SK-N-SH (cell line): ENCODE data around the gene CD300LF. TPM values are rescaled to one million over a fixed set of nuclear protein-coding genes. Genes with fewer than 3 reads are reported as not detected.
A peak's percentile ranks its signal among the peaks of the same experiment; 100 is the strongest.

Experiments
- CTCF ChIA-PET: fragments of 300-600, 350-600 bp; formaldehyde crosslinking; extraction: SDS; loops from one replicate; lab custom pipeline; 2021; lab: Yijun Ruan, JAX
- POLR2A ChIA-PET: fragments of 350-600 bp; sonication (Branson Sonifier 250); formaldehyde crosslinking; extraction: SDS; loops from one replicate; lab custom pipeline; 2020; ENCODE audit warnings: antibody characterized with exemption, inconsistent platforms; lab: Yijun Ruan, JAX
- DNase-seq: peaks from one replicate; pipeline ENCODE4 v3.0.0; 2012
- H2AFZ ChIP-seq: fragments of 200-600 bp; sonication (generic); 2 replicates; pipeline ENCODE4 v1.8.1; 2016; ENCODE audit warnings: antibody characterized with exemption, mild to moderate bottlenecking, low read depth
- H3F3A ChIP-seq: fragments of 200-600 bp; sonication (generic); replicated peaks from 2 replicates; pipeline ENCODE3; 2016; ENCODE audit warnings: antibody characterized with exemption, mild to moderate bottlenecking; ENCODE audit not compliant: insufficient read depth
- H3K27ac ChIP-seq, 2 experiments: fragments of 200-500 bp in 1 of 2; fragments of 200-600 bp in 1 of 2; sonication (Bioruptor generic) in 1 of 2; sonication (generic), shearing (Covaris generic) in 1 of 2; 2 replicates each; pipeline versions ENCODE4 v1.5.1 to v1.6.1; 2014 to 2016; ENCODE audit warnings: low read depth in 2 of 2, inconsistent platforms in 1 of 2, low read length in 1 of 2, mild to moderate bottlenecking in 1 of 2, mixed read lengths in 1 of 2
- H3K27me3 ChIP-seq: fragments of 200-600 bp; sonication (generic), shearing (Covaris generic); 2 replicates; pipeline ENCODE4 v1.6.1; 2016; ENCODE audit warnings: mixed run types; ENCODE audit not compliant: insufficient read depth
- H3K36me3 ChIP-seq, 2 experiments: fragments of 200-500 bp in 1 of 2; fragments of 200-600 bp in 1 of 2; sonication (Bioruptor generic) in 1 of 2; sonication (generic) in 1 of 2; replicated peaks in 1 of 2; 2 replicates each; pipeline versions ENCODE3 to v1.5.1; 2014 to 2016; ENCODE audit warnings: low read length in 1 of 2, mild to moderate bottlenecking in 1 of 2; ENCODE audit not compliant: insufficient read depth in 2 of 2, control insufficient read depth in 1 of 2
- H3K4me1 ChIP-seq, 2 experiments: fragments of 200-500 bp in 1 of 2; fragments of 200-600 bp in 1 of 2; sonication (Bioruptor generic) in 1 of 2; sonication (generic), shearing (Covaris generic) in 1 of 2; 2 replicates each; pipeline versions ENCODE4 v1.5.1 to v1.6.1; 2014 to 2016; ENCODE audit warnings: low read depth in 1 of 2, low read length in 1 of 2, mixed run types in 1 of 2; ENCODE audit not compliant: insufficient read depth in 2 of 2, control insufficient read depth in 1 of 2
- H3K4me2 ChIP-seq: fragments of 200-600 bp; sonication (generic), shearing (Covaris generic); 2 replicates; pipeline ENCODE4 v1.6.1; 2017; ENCODE audit warnings: mixed run types
- H3K4me3 ChIP-seq, 2 experiments: fragments of 200-500 bp in 1 of 2; fragments of 200-600 bp in 1 of 2; sonication (Bioruptor generic) in 1 of 2; sonication (generic), shearing (Covaris generic) in 1 of 2; 2 replicates each; pipeline versions ENCODE4 v1.5.1 to v1.8.1; 2014 to 2016; ENCODE audit warnings: low read depth in 2 of 2, inconsistent platforms in 1 of 2, low read length in 1 of 2, mild to moderate bottlenecking in 1 of 2, mixed read lengths in 1 of 2, moderate library complexity in 1 of 2
- H3K79me2 ChIP-seq: fragments of 200-600 bp; sonication (generic); 2 replicates; pipeline ENCODE4 v1.8.1; 2017; ENCODE audit warnings: mild to moderate bottlenecking; ENCODE audit not compliant: insufficient read depth
- H3K9ac ChIP-seq: fragments of 200-600 bp; sonication (generic); 2 replicates; pipeline ENCODE4 v1.6.1; 2017; ENCODE audit warnings: mixed run types
- H3K9me2 ChIP-seq: fragments of 200-600 bp; sonication (generic); 2 replicates; pipeline ENCODE4 v1.6.1; 2017; ENCODE audit warnings: mixed run types
- H3K9me3 ChIP-seq: fragments of 200-600 bp; sonication (generic); 2 replicates; pipeline ENCODE4 v1.6.1; 2017; ENCODE audit warnings: mixed run types, mild to moderate bottlenecking, moderate library complexity
- H4K20me1 ChIP-seq: fragments of 200-600 bp; sonication (generic); 2 replicates; pipeline ENCODE4 v1.6.1; 2017; ENCODE audit warnings: mild to moderate bottlenecking, mixed run types; ENCODE audit not compliant: insufficient read depth
- CHD2 ChIP-seq: fragments of 150-350 bp; IDR thresholded peaks from 2 replicates; pipeline ENCODE4 v1.6.1; 2018; ENCODE audit warnings: low read length; ENCODE audit not compliant: partially characterized antibody
- ELF1 ChIP-seq: IDR thresholded peaks from 2 replicates; pipeline ENCODE4 v1.4.0; 2012
- EP300 ChIP-seq, 2 experiments: IDR thresholded peaks; 2 replicates each; pipeline versions ENCODE4 v1.4.0 to v1.6.1; 2012; ENCODE audit warnings: borderline replicate concordance in 1 of 2, low read depth in 1 of 2, low read length in 1 of 2
- EZH2phosphoT487 ChIP-seq: fragments of 200-600 bp; sonication (generic); IDR thresholded peaks from 2 replicates; pipeline ENCODE4 v1.6.1; 2017; ENCODE audit warnings: low read depth, mixed run types, mild to moderate bottlenecking, antibody characterized with exemption, moderate library complexity, borderline replicate concordance
- FOXJ3 ChIP-seq: sonication (generic); formaldehyde crosslinking; IDR thresholded peaks from 2 replicates; pipeline ENCODE4 v1.5.1; 2020; ENCODE audit warnings: mild to moderate bottlenecking, missing genetic modification reagents
- FOXM1 ChIP-seq: IDR thresholded peaks from 2 replicates; pipeline ENCODE4 v1.4.0; 2012; ENCODE audit warnings: low read depth, mild to moderate bottlenecking
- GABPA ChIP-seq: IDR thresholded peaks from 2 replicates; pipeline ENCODE4 v1.4.0; 2012; ENCODE audit warnings: low read depth, mild to moderate bottlenecking
- GATA2 ChIP-seq: sonication (generic); formaldehyde crosslinking; IDR thresholded peaks from 2 replicates; pipeline ENCODE4 v1.5.0; 2020; ENCODE audit warnings: mild to moderate bottlenecking, missing genetic modification reagents
- JUND ChIP-seq: IDR thresholded peaks from 2 replicates; pipeline ENCODE4 v1.4.0; 2012
- RAD21 ChIP-seq: IDR thresholded peaks from 2 replicates; pipeline ENCODE4 v1.6.1; 2012; ENCODE audit warnings: mild to moderate bottlenecking, low read length
- RCOR1 ChIP-seq: fragments of 150-350 bp; IDR thresholded peaks from 2 replicates; pipeline ENCODE4 v1.6.1; 2017; ENCODE audit warnings: antibody characterized with exemption, low read length
- TAF1 ChIP-seq: IDR thresholded peaks from 2 replicates; pipeline ENCODE4 v1.6.1; 2012; ENCODE audit warnings: low read depth, mild to moderate bottlenecking, low read length, moderate library complexity, borderline replicate concordance
- TCF12 ChIP-seq: IDR thresholded peaks from 2 replicates; pipeline ENCODE4 v1.4.0; 2012
- YY1 ChIP-seq: IDR thresholded peaks from 2 replicates; pipeline ENCODE4 v1.4.0; 2012; ENCODE audit warnings: low read depth, mild to moderate bottlenecking
- WGBS: methylation state at CpG from one replicate; pipeline ENCODE4 v1.1.6; 2017; ENCODE audit warnings: low lambda C conversion rate; 5-methylcytosine and 5-hydroxymethylcytosine counted together
- polyA plus RNA-seq, 3 experiments: library from polyadenylated mRNA; depleted of rRNA; stranded (reverse); fragments of >200 nt; gene quantifications; 2 replicates each; pipeline ENCODE4 v1.2.3, GENCODE V29; 2012
- TF ChIP-seq, protein P1 (sequence below): IDR thresholded peaks from 2 replicates; pipeline ENCODE4 v1.4.0; 2012; ENCODE audit warnings: low read depth
- TF ChIP-seq, protein P2 (sequence below): IDR thresholded peaks from 2 replicates; pipeline ENCODE4 v1.4.0; 2012; ENCODE audit warnings: low read depth, borderline replicate concordance
- TF ChIP-seq, protein P3 (sequence below): fragments of 150-350 bp; IDR thresholded peaks from 2 replicates; pipeline ENCODE4 v1.6.1; 2017; ENCODE audit warnings: antibody characterized with exemption, low read length, low read depth, borderline replicate concordance
- TF ChIP-seq, protein P4 (sequence below): IDR thresholded peaks from 2 replicates; pipeline ENCODE4; 2012

The CD300LF gene
- polyA plus RNA-seq, 1 of the 3 experiments (the other 2 are of a cell fraction): not detected

DNA sequence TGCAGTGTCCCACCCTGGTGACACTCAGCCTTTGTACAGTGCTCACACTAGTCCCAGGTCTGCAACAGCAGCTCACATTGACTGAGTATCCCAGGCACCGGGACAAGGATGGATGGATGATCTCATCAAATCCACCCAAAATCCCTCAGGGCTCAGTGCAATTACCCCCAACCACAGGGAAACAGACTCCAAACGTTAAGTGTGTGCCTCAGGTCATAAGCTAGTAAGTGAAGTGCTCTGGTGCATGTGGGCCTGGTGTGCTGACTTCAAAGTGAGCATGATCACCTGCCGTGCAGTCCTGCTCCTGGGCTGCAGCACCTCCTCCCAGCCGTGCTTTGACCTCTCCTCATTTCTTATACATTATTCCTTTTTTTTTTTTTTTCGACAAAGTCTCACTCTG is 58.0 kb downstream of the CD300LF start:
- ChIA-PET CTCF (interaction anchor here (0.7 to 6.9 kb wide), 9 partner anchors 17 to 137 kb away, joined by 3 to 301 read pairs (median 4); partner anchors contain the start of genes CD300H and RAB37), POLR2A (interaction anchor here (0.5 to 0.7 kb wide), 2 partner anchors 25 to 452 kb away, joined by 3 read pairs; no protein-coding TSS in a partner anchor)
- Histone ChIP-seq H3F3A (no peaks in the 10 kb centered on the region), H3K27me3 (no peaks in the 10 kb centered on the region), H3K79me2 (no peaks in the 10 kb centered on the region), H3K9me2 (no peaks in the 10 kb centered on the region), H3K4me3 (no peak overlapping the region), H3K4me1 (peaks cover 0 to 13% of the 10 kb centered on the region in 2 experiments; a peak in 1 of 4 replicates), H3K9me3 (no peaks in the 10 kb centered on the region), H3K4me2 (no peak overlapping the region), H3K27ac (no peak overlapping the region), H3K36me3 (no peaks in the 10 kb centered on the region), H4K20me1 (no peaks in the 10 kb centered on the region), H3K9ac (no peak overlapping the region), H2AFZ (no peak overlapping the region)
- no peak for TF ChIP-seq FOXM1
- no peak for TF ChIP-seq TCF12
- TF ChIP-seq, protein P1, sequence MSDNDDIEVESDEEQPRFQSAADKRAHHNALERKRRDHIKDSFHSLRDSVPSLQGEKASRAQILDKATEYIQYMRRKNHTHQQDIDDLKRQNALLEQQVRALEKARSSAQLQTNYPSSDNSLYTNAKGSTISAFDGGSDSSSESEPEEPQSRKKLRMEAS: no peak
- no peak for TF ChIP-seq ELF1
- 40% methylated on average over 4 of the region's 5 CpGs for WGBS
- DNase-seq: peak; percentile 47

DNA sequence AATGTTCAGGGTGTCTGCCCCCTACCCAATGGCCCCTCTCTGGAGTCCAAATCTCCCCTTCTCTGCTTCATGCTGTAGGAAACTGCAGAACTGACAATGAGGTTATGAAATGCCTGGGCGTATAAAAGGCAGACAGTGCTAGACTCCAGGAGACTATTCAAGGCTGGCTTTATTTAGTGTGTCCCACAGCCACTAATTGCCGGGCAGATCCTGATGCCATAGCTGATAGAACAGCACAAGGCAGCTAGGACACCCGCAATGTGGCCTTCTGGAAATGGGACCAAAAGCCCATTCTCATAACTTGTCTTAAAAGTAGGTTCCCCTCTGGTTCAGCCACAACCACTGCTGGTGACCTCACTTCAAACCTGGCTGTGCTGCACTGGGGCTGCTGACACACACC is 60.7 kb downstream of the CD300LF start:
- ChIA-PET POLR2A (no interaction called here), CTCF (interaction anchor here (1.0 to 6.8 kb wide), 4 partner anchors 85 to 210 kb away, joined by 3 to 66 read pairs (median 4); partner anchors contain the start of gene RAB37)
- 10% methylated on average over 3 of the region's 3 CpGs for WGBS

DNA sequence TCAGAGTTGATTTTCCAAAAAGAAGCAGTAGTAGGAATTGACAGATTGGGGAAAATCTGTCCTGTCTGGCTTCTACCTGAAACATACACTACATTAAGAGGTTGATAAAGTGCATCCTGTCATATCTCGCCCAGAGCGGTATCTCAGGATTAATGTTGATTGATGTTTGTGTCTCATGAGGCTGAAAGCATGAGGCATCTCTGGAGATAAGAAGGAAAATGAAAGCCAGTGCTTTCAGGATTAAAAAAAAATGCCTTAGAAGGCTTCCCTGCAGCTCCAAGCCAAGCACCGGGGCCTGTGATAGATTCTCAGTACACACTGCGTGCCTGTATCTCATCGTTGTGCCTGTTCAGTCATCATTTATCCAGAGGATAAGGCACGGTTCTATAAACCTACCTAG is 62.8 kb downstream of the CD300LF start:
- no peak overlapping the region for H3K4me2 ChIP-seq
- ChIA-PET POLR2A (no interaction called here), CTCF (interaction anchor here (0.6 to 6.8 kb wide), 8 partner anchors 8 to 214 kb away, joined by 3 to 66 read pairs (median 10); partner anchors contain the start of genes CD300H and RAB37)
- WGBS: 14% methylated on average over 6 of the region's 6 CpGs
- no peaks in the 10 kb centered on the region for H3K9me3 ChIP-seq
- peaks cover 0 to 26% of the 10 kb centered on the region in 2 experiments; a peak in 1 of 4 replicates for H3K4me1 ChIP-seq
- no peak overlapping the region for H3K9ac ChIP-seq
- H3K36me3 ChIP-seq: no peaks in the 10 kb centered on the region
- H3K79me2 ChIP-seq: no peaks in the 10 kb centered on the region
- no peak overlapping the region for H3K4me3 ChIP-seq
- peak overlapping the region in 1 of 2 experiments; percentile 17; a peak in 1 of 4 replicates for H3K27ac ChIP-seq
- H3K9me2 ChIP-seq: no peaks in the 10 kb centered on the region
- H3F3A ChIP-seq: no peaks in the 10 kb centered on the region
- H2AFZ ChIP-seq: no peak overlapping the region
- no peaks in the 10 kb centered on the region for H3K27me3 ChIP-seq
- DNase-seq: peak; percentile 53
- no peaks in the 10 kb centered on the region for H4K20me1 ChIP-seq
- no peak for TF ChIP-seq YY1
- TF ChIP-seq EZH2phosphoT487: no peak
- TF ChIP-seq ELF1: no peak
- no peak for TF ChIP-seq RAD21
- peak; percentile 92 for TF ChIP-seq GATA2
- peak; percentile 77 for TF ChIP-seq FOXJ3 (CRISPR knock-in tag)
- TF ChIP-seq, protein P2, sequence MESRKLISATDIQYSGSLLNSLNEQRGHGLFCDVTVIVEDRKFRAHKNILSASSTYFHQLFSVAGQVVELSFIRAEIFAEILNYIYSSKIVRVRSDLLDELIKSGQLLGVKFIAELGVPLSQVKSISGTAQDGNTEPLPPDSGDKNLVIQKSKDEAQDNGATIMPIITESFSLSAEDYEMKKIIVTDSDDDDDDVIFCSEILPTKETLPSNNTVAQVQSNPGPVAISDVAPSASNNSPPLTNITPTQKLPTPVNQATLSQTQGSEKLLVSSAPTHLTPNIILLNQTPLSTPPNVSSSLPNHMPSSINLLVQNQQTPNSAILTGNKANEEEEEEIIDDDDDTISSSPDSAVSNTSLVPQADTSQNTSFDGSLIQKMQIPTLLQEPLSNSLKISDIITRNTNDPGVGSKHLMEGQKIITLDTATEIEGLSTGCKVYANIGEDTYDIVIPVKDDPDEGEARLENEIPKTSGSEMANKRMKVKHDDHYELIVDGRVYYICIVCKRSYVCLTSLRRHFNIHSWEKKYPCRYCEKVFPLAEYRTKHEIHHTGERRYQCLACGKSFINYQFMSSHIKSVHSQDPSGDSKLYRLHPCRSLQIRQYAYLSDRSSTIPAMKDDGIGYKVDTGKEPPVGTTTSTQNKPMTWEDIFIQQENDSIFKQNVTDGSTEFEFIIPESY: no peak
- no peak for TF ChIP-seq TAF1
- TF ChIP-seq GABPA: no peak
- TF ChIP-seq, protein P3, sequence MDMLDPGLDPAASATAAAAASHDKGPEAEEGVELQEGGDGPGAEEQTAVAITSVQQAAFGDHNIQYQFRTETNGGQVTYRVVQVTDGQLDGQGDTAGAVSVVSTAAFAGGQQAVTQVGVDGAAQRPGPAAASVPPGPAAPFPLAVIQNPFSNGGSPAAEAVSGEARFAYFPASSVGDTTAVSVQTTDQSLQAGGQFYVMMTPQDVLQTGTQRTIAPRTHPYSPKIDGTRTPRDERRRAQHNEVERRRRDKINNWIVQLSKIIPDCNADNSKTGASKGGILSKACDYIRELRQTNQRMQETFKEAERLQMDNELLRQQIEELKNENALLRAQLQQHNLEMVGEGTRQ: no peak

More for the DNA sequence above, 60.7 kb downstream of the CD300LF start:
- no peaks in the 10 kb centered on the region for H3K36me3 ChIP-seq
- H3K4me2 ChIP-seq: no peak overlapping the region
- no peak overlapping the region for H3K27ac ChIP-seq
- H3K4me1 ChIP-seq: peaks cover 0 to 26% of the 10 kb centered on the region in 2 experiments; a peak in 1 of 4 replicates
- no peak overlapping the region for H2AFZ ChIP-seq
- H3K4me3 ChIP-seq: no peak overlapping the region
- no peaks in the 10 kb centered on the region for H3K9me2 ChIP-seq
- no peak overlapping the region for H3K9ac ChIP-seq
- peak; percentile 58 for DNase-seq
- H3K79me2 ChIP-seq: no peaks in the 10 kb centered on the region
- H3K9me3 ChIP-seq: no peaks in the 10 kb centered on the region
- no peaks in the 10 kb centered on the region for H4K20me1 ChIP-seq
- peak; percentile 25 for TF ChIP-seq CHD2
- peak; percentile 85 for TF ChIP-seq GATA2
- TF ChIP-seq EP300 (IDR thresholded peaks at IDR 0.05; ENCODE audit: borderline replicate concordance in 1 of 2, low read depth in 1 of 2, low read length in 1 of 2): peak in 1 of 2 experiments; percentile 38; a peak in 1 of 4 replicates
- TF ChIP-seq JUND: no peak
- peak; percentile 61 for TF ChIP-seq RCOR1
- no peak for TF ChIP-seq EZH2phosphoT487
- TF ChIP-seq RAD21: 0 out of 2 replicates have a peak, but pooled peaks have one; percentile 15
- TF ChIP-seq, protein P4, sequence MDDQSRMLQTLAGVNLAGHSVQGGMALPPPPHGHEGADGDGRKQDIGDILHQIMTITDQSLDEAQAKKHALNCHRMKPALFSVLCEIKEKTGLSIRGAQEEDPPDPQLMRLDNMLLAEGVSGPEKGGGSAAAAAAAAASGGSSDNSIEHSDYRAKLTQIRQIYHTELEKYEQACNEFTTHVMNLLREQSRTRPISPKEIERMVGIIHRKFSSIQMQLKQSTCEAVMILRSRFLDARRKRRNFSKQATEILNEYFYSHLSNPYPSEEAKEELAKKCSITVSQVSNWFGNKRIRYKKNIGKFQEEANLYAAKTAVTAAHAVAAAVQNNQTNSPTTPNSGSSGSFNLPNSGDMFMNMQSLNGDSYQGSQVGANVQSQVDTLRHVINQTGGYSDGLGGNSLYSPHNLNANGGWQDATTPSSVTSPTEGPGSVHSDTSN: no peak
- H3K27me3 ChIP-seq: no peaks in the 10 kb centered on the region
- H3F3A ChIP-seq: no peaks in the 10 kb centered on the region
